ENCODE data around the gene OR51V1. TPM values are rescaled to one million over a fixed set of nuclear protein-coding genes. Genes with fewer than 3 reads are reported as not detected.

The OR51V1 gene
- total and polyA plus RNA-seq, 2 donors (not counting 1 experiment from before 2014, with no cell fraction given), result not detected

- no peak overlapping the region for H3K4me3 ChIP-seq (ENCODE audit: control extremely low read depth in 1 of 5, extremely low read depth in 1 of 5, insufficient read depth in 1 of 5, low read depth in 2 of 5, low read length in 4 of 5)
- H2AFZ ChIP-seq (ENCODE audit: insufficient read depth, low read depth, low read length, poor library complexity, severe bottlenecking), result no peak overlapping the region
- H3K4me1 ChIP-seq (ENCODE audit: control insufficient read depth in 2 of 2, insufficient read depth in 2 of 2, low read length in 2 of 2), result no peaks in the 10 kb centered on the region
- H3K27ac ChIP-seq (ENCODE audit: low read length in 2 of 2), result no peak overlapping the region
- no peak overlapping the region for H3K27ac Mint-ChIP-seq
- ChIA-PET POLR2A (no interaction called here), CTCF (no interaction called here)
- H3K79me2 ChIP-seq (ENCODE audit: control insufficient read depth, insufficient read depth, low read length), result no peaks in the 10 kb centered on the region
- H3K9ac ChIP-seq (ENCODE audit: low read length), result no peak overlapping the region
- no peaks in the 10 kb centered on the region for H3K4me1 Mint-ChIP-seq
- H3K27me3 Mint-ChIP-seq, result peaks cover 6% of the 10 kb centered on the region
- intact Hi-C loops (cut with micrococcal nuclease), result no loop called here
- no peaks in the 10 kb centered on the region for H3K27me3 ChIP-seq (replicated peaks in 1 of 4; ENCODE audit: control extremely low read depth in 1 of 4, control insufficient read depth in 3 of 4, insufficient read depth in 4 of 4, low read length in 3 of 4)
- ATAC-seq (ENCODE audit: low read depth), result no peak
- no peak for DNase-seq
- H3K4me3 Mint-ChIP-seq, result no peak overlapping the region
- H3K36me3 ChIP-seq (replicated peaks in 1 of 2; ENCODE audit: control extremely low read depth in 1 of 2, control insufficient read depth in 1 of 2, extremely low read depth in 1 of 2, insufficient read depth in 2 of 2, low read length in 1 of 2), result no peaks in the 10 kb centered on the region
- no peaks in the 10 kb centered on the region for H3K9me3 Mint-ChIP-seq (ENCODE audit: insufficient read depth)
- H3K9me3 ChIP-seq (ENCODE audit: control extremely low read depth in 1 of 3, control insufficient read depth in 2 of 3, insufficient read depth in 1 of 3, low read length in 2 of 3), result peaks cover 0 to 9% (median 0%) of the 10 kb centered on the region in 3 donors
- no peak for TF ChIP-seq EZH2 (IDR thresholded peaks at IDR 0.05; ENCODE audit: borderline replicate concordance, insufficient read depth, low read depth, low read length, poor library complexity, severe bottlenecking)
- WGBS (ENCODE audit: insufficient coverage), result no CpG with 5 or more reads among the region's 6 CpGs
- no peaks in the 10 kb centered on the region for H4K20me1 ChIP-seq (ENCODE audit: control insufficient read depth, insufficient read depth, low read length, poor library complexity, severe bottlenecking)
- H3K4me2 ChIP-seq (replicated peaks; ENCODE audit: low read depth, low read length, poor library complexity, severe bottlenecking), result no peak overlapping the region
Measured at GRCh38 chr11:5224538-5225479, 24.3 kb upstream of the OR51V1 start.

GRCh38 chr11:5223686-5224085 lies 23.2 kb upstream of the OR51V1 start:
- Histone ChIP-seq H2AFZ (ENCODE audit: insufficient read depth, low read depth, low read length, poor library complexity, severe bottlenecking) (no peak overlapping the region), H3K27me3 (replicated peaks in 1 of 4; ENCODE audit: control extremely low read depth in 1 of 4, control insufficient read depth in 3 of 4, insufficient read depth in 4 of 4, low read length in 3 of 4) (no peaks in the 10 kb centered on the region), H3K4me3 (ENCODE audit: control extremely low read depth in 1 of 5, extremely low read depth in 1 of 5, insufficient read depth in 1 of 5, low read depth in 2 of 5, low read length in 4 of 5) (no peak overlapping the region), H4K20me1 (ENCODE audit: control insufficient read depth, insufficient read depth, low read length, poor library complexity, severe bottlenecking) (no peaks in the 10 kb centered on the region), H3K36me3 (replicated peaks in 1 of 2; ENCODE audit: control extremely low read depth in 1 of 2, control insufficient read depth in 1 of 2, extremely low read depth in 1 of 2, insufficient read depth in 2 of 2, low read length in 1 of 2) (no peaks in the 10 kb centered on the region), H3K4me2 (replicated peaks; ENCODE audit: low read depth, low read length, poor library complexity, severe bottlenecking) (no peak overlapping the region), H3K4me1 (ENCODE audit: control insufficient read depth in 2 of 2, insufficient read depth in 2 of 2, low read length in 2 of 2) (no peaks in the 10 kb centered on the region), H3K9ac (ENCODE audit: low read length) (no peak overlapping the region), H3K79me2 (ENCODE audit: control insufficient read depth, insufficient read depth, low read length) (no peaks in the 10 kb centered on the region), H3K9me3 (ENCODE audit: control extremely low read depth in 1 of 3, control insufficient read depth in 2 of 3, insufficient read depth in 1 of 3, low read length in 2 of 3) (peaks cover 0 to 9% (median 0%) of the 10 kb centered on the region in 3 donors), H3K27ac (ENCODE audit: low read length in 2 of 2) (no peak overlapping the region)
- Mint-ChIP-seq H3K4me1 (no peaks in the 10 kb centered on the region), H3K4me3 (no peak overlapping the region), H3K27ac (no peak overlapping the region), H3K27me3 (peaks cover 6% of the 10 kb centered on the region), H3K9me3 (ENCODE audit: insufficient read depth) (no peaks in the 10 kb centered on the region)
- ATAC-seq (ENCODE audit: low read depth), result no peak
- no CpG with 5 or more reads among the region's 1 CpG for WGBS (ENCODE audit: insufficient coverage)
- TF ChIP-seq EZH2 (IDR thresholded peaks at IDR 0.05; ENCODE audit: borderline replicate concordance, insufficient read depth, low read depth, low read length, poor library complexity, severe bottlenecking) (no peak), CTCF (IDR thresholded peaks at IDR 0.05) (no peak)
- DNase-seq, result no peak
- intact Hi-C loops (cut with micrococcal nuclease), result no loop called here
- ChIA-PET CTCF (no interaction called here), POLR2A (no interaction called here)

Data from B cell (primary cell).